Measurements from ENCODE around the gene SMPDL3A. TPM values are rescaled to one million over a fixed set of nuclear protein-coding genes. Genes with fewer than 3 reads are reported as not detected.

SMPDL3A gene
- total and polyA plus RNA-seq, 2 of the 13 experiments (the other 11 are each of a cell fraction or from before 2014, with no cell fraction given), result 7.8 to 17.3 TPM

DNA sequence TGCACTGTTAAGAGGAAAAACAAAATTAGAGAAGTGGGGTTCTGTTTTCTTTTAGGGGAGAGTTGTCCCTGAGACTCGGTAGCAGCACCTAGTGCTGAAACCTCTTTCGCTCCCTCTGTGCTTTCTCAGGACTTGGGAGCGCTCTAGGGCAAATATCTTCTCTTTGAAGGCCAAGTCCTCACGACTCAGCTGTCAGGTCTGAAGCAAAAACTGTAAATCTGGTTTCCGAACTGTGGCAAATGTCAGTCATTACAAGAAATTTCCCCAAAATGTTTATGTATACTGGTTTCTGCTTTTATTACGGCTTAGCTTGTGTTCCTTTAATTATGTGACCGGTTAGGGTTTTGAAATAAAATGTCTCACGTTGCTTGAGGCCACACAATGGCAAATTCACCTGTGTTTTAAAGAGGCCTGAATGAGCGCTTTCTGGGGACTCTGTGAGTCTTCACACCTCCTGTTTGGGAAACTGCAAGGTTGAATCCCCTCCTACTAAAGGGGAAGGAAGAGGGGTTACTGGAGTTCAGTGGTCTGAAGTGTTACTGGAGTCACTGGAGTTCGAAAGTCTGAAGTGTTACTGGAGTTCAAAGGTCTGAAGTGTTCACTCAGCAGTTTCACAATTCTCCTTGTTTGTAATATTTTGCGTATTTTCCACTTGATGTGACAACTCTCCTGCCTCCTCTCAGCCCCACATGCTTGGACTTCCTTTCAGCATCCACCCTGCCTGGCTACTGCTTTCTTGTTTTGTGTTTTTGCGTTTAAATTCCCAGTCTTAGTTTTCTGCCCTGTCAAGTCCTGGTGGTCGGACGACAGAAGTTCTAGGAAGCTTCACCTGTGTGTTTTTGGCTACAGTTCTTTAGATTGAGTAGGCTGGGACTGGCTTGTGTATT lies 1.6 kb downstream of the SMPDL3A start (continued):
- TF ChIP-seq, protein P1, sequence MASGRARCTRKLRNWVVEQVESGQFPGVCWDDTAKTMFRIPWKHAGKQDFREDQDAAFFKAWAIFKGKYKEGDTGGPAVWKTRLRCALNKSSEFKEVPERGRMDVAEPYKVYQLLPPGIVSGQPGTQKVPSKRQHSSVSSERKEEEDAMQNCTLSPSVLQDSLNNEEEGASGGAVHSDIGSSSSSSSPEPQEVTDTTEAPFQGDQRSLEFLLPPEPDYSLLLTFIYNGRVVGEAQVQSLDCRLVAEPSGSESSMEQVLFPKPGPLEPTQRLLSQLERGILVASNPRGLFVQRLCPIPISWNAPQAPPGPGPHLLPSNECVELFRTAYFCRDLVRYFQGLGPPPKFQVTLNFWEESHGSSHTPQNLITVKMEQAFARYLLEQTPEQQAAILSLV (CRISPR knock-in tag; IDR thresholded peaks at IDR 0.05; ENCODE audit: borderline replicate concordance), result no peak
- TF ChIP-seq CHD4 (IDR thresholded peaks at IDR 0.05; ENCODE audit: borderline replicate concordance, low read length) (peak; percentile 58; the same call in 1 of the 2 replicates), ATF7 (IDR thresholded peaks at IDR 0.05) (no peak), ATF7 (CRISPR knock-in tag; IDR thresholded peaks at IDR 0.05) (no peak), ZNF382 (CRISPR knock-in tag; IDR thresholded peaks at IDR 0.05; ENCODE audit: borderline replicate concordance) (no peak), MTA1 (CRISPR knock-in tag; IDR thresholded peaks at IDR 0.05; ENCODE audit: borderline replicate concordance) (no peak; the same call in 1 of the 2 replicates), PHF5A (CRISPR knock-in tag; IDR thresholded peaks at IDR 0.05; ENCODE audit: low read depth, unreplicated experiment) (no peak), SSRP1 (CRISPR knock-in tag; IDR thresholded peaks at IDR 0.05) (peak; percentile 89; the same call in 1 of the 2 replicates), ZNF563 (CRISPR knock-in tag; IDR thresholded peaks at IDR 0.05) (no peak), IRX3 (CRISPR knock-in tag; IDR thresholded peaks at IDR 0.05; ENCODE audit: borderline replicate concordance, low read depth) (no peak), ZNF75D (CRISPR knock-in tag; IDR thresholded peaks at IDR 0.05; ENCODE audit: borderline replicate concordance) (no peak), STAG1 (CRISPR knock-in tag; IDR thresholded peaks at IDR 0.05) (no peak; the same call in 1 of the 2 replicates), ZNF619 (CRISPR knock-in tag; IDR thresholded peaks at IDR 0.05) (no peak), ZNF558 (CRISPR knock-in tag; IDR thresholded peaks at IDR 0.05; ENCODE audit: borderline replicate concordance) (no peak), SRSF9 (IDR thresholded peaks at IDR 0.05; ENCODE audit: borderline replicate concordance, insufficient read depth, low read depth, low read length, poor library complexity, severe bottlenecking) (no peak)
- TF ChIP-seq, protein P2, sequence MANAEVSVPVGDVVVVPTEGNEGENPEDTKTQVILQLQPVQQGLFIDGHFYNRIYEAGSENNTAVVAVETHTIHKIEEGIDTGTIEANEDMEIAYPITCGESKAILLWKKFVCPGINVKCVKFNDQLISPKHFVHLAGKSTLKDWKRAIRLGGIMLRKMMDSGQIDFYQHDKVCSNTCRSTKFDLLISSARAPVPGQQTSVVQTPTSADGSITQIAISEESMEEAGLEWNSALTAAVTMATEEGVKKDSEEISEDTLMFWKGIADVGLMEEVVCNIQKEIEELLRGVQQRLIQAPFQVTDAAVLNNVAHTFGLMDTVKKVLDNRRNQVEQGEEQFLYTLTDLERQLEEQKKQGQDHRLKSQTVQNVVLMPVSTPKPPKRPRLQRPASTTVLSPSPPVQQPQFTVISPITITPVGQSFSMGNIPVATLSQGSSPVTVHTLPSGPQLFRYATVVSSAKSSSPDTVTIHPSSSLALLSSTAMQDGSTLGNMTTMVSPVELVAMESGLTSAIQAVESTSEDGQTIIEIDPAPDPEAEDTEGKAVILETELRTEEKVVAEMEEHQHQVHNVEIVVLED (CRISPR knock-in tag; IDR thresholded peaks at IDR 0.05; ENCODE audit: borderline replicate concordance), result no peak
- TF ChIP-seq, protein P3, sequence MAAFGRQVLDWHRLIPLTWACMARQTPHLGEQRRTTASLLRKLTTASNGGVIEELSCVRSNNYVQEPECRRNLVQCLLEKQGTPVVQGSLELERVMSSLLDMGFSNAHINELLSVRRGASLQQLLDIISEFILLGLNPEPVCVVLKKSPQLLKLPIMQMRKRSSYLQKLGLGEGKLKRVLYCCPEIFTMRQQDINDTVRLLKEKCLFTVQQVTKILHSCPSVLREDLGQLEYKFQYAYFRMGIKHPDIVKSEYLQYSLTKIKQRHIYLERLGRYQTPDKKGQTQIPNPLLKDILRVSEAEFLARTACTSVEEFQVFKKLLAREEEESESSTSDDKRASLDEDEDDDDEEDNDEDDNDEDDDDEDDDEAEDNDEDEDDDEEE (CRISPR knock-in tag; IDR thresholded peaks at IDR 0.05), result no peak
- TF ChIP-seq, protein P4, sequence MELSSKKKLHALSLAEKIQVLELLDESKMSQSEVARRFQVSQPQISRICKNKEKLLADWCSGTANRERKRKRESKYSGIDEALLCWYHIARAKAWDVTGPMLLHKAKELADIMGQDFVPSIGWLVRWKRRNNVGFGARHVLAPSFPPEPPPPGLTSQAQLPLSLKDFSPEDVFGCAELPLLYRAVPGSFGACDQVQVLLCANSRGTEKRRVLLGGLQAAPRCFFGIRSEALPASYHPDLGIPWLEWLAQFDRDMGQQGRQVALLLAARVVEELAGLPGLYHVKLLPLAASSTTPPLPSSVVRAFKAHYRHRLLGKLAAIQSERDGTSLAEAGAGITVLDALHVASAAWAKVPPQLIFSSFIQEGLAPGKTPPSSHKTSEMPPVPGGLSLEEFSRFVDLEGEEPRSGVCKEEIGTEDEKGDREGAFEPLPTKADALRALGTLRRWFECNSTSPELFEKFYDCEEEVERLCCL (CRISPR knock-in tag; IDR thresholded peaks at IDR 0.05; ENCODE audit: borderline replicate concordance), result no peak
- TF ChIP-seq, protein P5, sequence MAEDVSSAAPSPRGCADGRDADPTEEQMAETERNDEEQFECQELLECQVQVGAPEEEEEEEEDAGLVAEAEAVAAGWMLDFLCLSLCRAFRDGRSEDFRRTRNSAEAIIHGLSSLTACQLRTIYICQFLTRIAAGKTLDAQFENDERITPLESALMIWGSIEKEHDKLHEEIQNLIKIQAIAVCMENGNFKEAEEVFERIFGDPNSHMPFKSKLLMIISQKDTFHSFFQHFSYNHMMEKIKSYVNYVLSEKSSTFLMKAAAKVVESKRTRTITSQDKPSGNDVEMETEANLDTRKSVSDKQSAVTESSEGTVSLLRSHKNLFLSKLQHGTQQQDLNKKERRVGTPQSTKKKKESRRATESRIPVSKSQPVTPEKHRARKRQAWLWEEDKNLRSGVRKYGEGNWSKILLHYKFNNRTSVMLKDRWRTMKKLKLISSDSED (CRISPR knock-in tag; IDR thresholded peaks at IDR 0.05), result no peak
